GM23338 (cell line): ENCODE data around the gene MYPOP. TPM values are rescaled to one million over a fixed set of nuclear protein-coding genes. Genes with fewer than 3 reads are reported as not detected.

Experiments used
- ATAC-seq: fragments of 200-7000 bp; cut with Tn5 transposase; 3 replicates; pipeline ENCODE4 v1.9.1; 2020
- DNase-seq: peaks from one replicate; pipeline ENCODE4 v3.0.0-alpha.2; 2015; ENCODE audit warnings: low spot score
- H2AFZ ChIP-seq: fragments of 200-600 bp; sonication (generic); 2 replicates; pipeline ENCODE4 v1.8.0; 2016; ENCODE audit warnings: antibody characterized with exemption, mild to moderate bottlenecking, moderate library complexity
- H3F3A ChIP-seq: fragments of 200-600 bp; sonication (generic); replicated peaks from 2 replicates; pipeline ENCODE4 v1.8.0; 2017; ENCODE audit warnings: antibody characterized with exemption, mixed run types, low read depth
- H3K27ac ChIP-seq: fragments of 200-600 bp; sonication (generic); 2 replicates; pipeline ENCODE4 v1.6.1; 2016; ENCODE audit warnings: low read depth
- H3K27me3 ChIP-seq: fragments of 200-600 bp; sonication (generic); 2 replicates; pipeline ENCODE4 v1.8.0; 2016; ENCODE audit warnings: mild to moderate bottlenecking, mixed run types, moderate library complexity; ENCODE audit not compliant: insufficient read depth
- H3K36me3 ChIP-seq: fragments of 200-600 bp; sonication (generic); 2 replicates; pipeline ENCODE4 v1.8.0; 2016; ENCODE audit warnings: mild to moderate bottlenecking; ENCODE audit not compliant: insufficient read depth
- H3K4me1 ChIP-seq: fragments of 200-600 bp; sonication (generic); 2 replicates; pipeline ENCODE4 v1.8.0; 2016; ENCODE audit warnings: mild to moderate bottlenecking, moderate library complexity; ENCODE audit not compliant: insufficient read depth
- H3K4me2 ChIP-seq: fragments of 200-600 bp; sonication (generic); 2 replicates; pipeline ENCODE4 v1.7.1; 2017; ENCODE audit warnings: mixed run types
- H3K4me3 ChIP-seq: fragments of 200-600 bp; sonication (generic); 2 replicates; pipeline ENCODE4 v1.6.1; 2016; ENCODE audit warnings: mixed run types
- H3K79me2 ChIP-seq: fragments of 200-600 bp; sonication (generic); replicated peaks from 2 replicates; pipeline ENCODE4 v1.8.0; 2017; ENCODE audit warnings: mild to moderate bottlenecking; ENCODE audit not compliant: insufficient read depth
- H3K9me2 ChIP-seq: fragments of 200-600 bp; sonication (generic); 2 replicates; pipeline ENCODE4 v1.8.0; 2017; ENCODE audit not compliant: insufficient read depth
- H4K20me1 ChIP-seq: fragments of 200-600 bp; sonication (generic); replicated peaks from 2 replicates; pipeline ENCODE4 v1.8.0; 2017; ENCODE audit warnings: mild to moderate bottlenecking; ENCODE audit not compliant: insufficient read depth
- H3K27ac Mint-ChIP-seq: 2 replicates; pipeline ENCODE4 v1.8.0; 2020; ENCODE audit warnings: inconsistent platforms, mild to moderate bottlenecking, moderate library complexity, mixed read lengths
- H3K27me3 Mint-ChIP-seq: 3 replicates; pipeline ENCODE4 v1.8.0; 2022; ENCODE audit warnings: low read depth, mild to moderate bottlenecking, moderate library complexity, mixed read lengths, inconsistent platforms; ENCODE audit not compliant: insufficient read depth, poor library complexity
- H3K36me3 Mint-ChIP-seq: 3 replicates; pipeline ENCODE4 v1.8.0; 2021; ENCODE audit warnings: low read depth, mild to moderate bottlenecking, inconsistent platforms, moderate library complexity, mixed read lengths
- H3K4me1 Mint-ChIP-seq: 3 replicates; pipeline ENCODE4 v1.8.0; 2020; ENCODE audit warnings: mild to moderate bottlenecking, inconsistent platforms, mixed read lengths
- H3K4me3 Mint-ChIP-seq: 3 replicates; pipeline ENCODE4 v1.8.0; 2021; ENCODE audit warnings: moderate library complexity, mild to moderate bottlenecking, inconsistent platforms, mixed read lengths
- H3K9me3 Mint-ChIP-seq: 3 replicates; pipeline ENCODE4 v1.8.0; 2020; ENCODE audit warnings: moderate library complexity, mild to moderate bottlenecking, inconsistent platforms, mixed read lengths
- CREB1 ChIP-seq: fragments of 250-450 bp; sonication (Bioruptor Pico); IDR thresholded peaks from 2 replicates; pipeline ENCODE4 v1.5.0; 2020; ENCODE audit warnings: low read depth, mild to moderate bottlenecking, moderate library complexity
- CTCF ChIP-seq, 2 experiments: fragments of 200-600 bp in 1 of 2; sonication (generic) in 1 of 2; conservative IDR thresholded peaks; 2 replicates each; pipeline versions ENCODE4 v1.5.1 to v1.6.1; 2016 to 2017; ENCODE audit warnings: antibody characterized with exemption in 2 of 2, low read depth in 2 of 2, mild to moderate bottlenecking in 2 of 2, moderate library complexity in 1 of 2
- EZH2 ChIP-seq: fragments of 200-600 bp; sonication (generic); IDR thresholded peaks from one replicate; pipeline ENCODE4 v1.8.0; 2017; ENCODE audit warnings: antibody characterized with exemption, mild to moderate bottlenecking, low read depth; ENCODE audit not compliant: unreplicated experiment
- EZH2phosphoT487 ChIP-seq: fragments of 200-600 bp; sonication (generic); IDR thresholded peaks from one replicate; pipeline ENCODE4 v1.8.1; 2018; ENCODE audit warnings: antibody characterized with exemption; ENCODE audit not compliant: unreplicated experiment
- JUNB ChIP-seq: IDR thresholded peaks from one replicate; pipeline ENCODE4 v1.6.1; 2016; ENCODE audit warnings: antibody characterized with exemption; ENCODE audit not compliant: unreplicated experiment
- POLR2AphosphoS5 ChIP-seq: IDR thresholded peaks from 2 replicates; pipeline ENCODE4 v1.6.1; 2016; ENCODE audit warnings: antibody characterized with exemption, low read depth
- REST ChIP-seq: IDR thresholded peaks from one replicate; pipeline ENCODE4 v1.6.1; 2018; ENCODE audit warnings: antibody characterized with exemption; ENCODE audit not compliant: unreplicated experiment
- STAT1 ChIP-seq: IDR thresholded peaks from one replicate; pipeline ENCODE4 v1.6.1; 2016; ENCODE audit warnings: antibody characterized with exemption; ENCODE audit not compliant: unreplicated experiment
- ZNF331 ChIP-seq: fragments of 250-450 bp; sonication (Bioruptor Pico); IDR thresholded peaks from 2 replicates; pipeline ENCODE4 v1.5.0; 2020; ENCODE audit warnings: low read depth, mild to moderate bottlenecking, moderate library complexity
- polyA plus RNA-seq: library from polyadenylated mRNA; unstranded; fragments of >200 nt; fragmentation: Nextera tagmentation; extraction: Ambion mirVana; gene quantifications from 2 replicates; pipeline ENCODE4 v1.2.1, GENCODE V29; 2016
- total RNA-seq: library from RNA; depleted of rRNA; stranded (reverse); fragments of >200 nt; shearing (Covaris generic); gene quantifications from 2 replicates; pipeline ENCODE4 v1.2.3, GENCODE V29; 2014
- TF ChIP-seq, protein P1 (sequence below): fragments of 250-450 bp; sonication (Bioruptor Pico); IDR thresholded peaks from 2 replicates; pipeline ENCODE4 v1.5.0; 2020; ENCODE audit warnings: mild to moderate bottlenecking, moderate library complexity
- TF ChIP-seq, protein P2 (sequence below): IDR thresholded peaks from 2 replicates; pipeline ENCODE4 v1.6.1; 2016; ENCODE audit warnings: antibody characterized with exemption

The MYPOP gene
- total and polyA plus RNA-seq, 2 experiments from 2014 or later = 3.0 to 6.9 TPM

DNA sequence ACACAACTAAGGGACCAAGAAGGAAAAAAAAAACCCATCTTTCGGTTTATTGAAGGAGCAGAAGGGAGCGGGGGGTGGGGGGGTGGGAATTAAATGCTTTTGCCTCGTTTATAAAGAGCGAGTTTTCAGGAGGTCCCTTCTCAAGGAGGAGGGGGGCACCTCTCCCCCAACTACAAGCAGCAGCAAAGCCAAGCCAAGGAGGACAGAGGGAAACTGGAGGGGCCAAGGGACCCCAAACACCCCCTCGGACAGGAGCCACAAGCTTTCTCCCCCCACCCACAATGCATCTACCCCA is 18.9 kb downstream of the MYPOP start:
- Histone ChIP-seq H2AFZ (no peak overlapping the region), H3K9me2 (no peaks in the 10 kb centered on the region), H3K79me2 (0 out of 2 replicates have a peak, but pooled peaks cover 5% of the 10 kb centered on the region), H3K27ac (no peak overlapping the region), H3F3A (peaks cover 24% of the 10 kb centered on the region; the same call in 1 of the 2 replicates), H3K4me3 (0 out of 2 replicates have a peak overlapping the region, but pooled peaks have one; percentile 32), H3K36me3 (no peaks in the 10 kb centered on the region), H3K27me3 (no peaks in the 10 kb centered on the region), H3K4me2 (peak overlapping the region; percentile 81; the same call in 1 of the 2 replicates), H3K4me1 (peaks cover 27% of the 10 kb centered on the region), H4K20me1 (0 out of 2 replicates have a peak, but pooled peaks cover 4% of the 10 kb centered on the region)
- DNase-seq (no peak), ATAC-seq (no peak)
- peak overlapping the region; percentile 97; the same call in 1 of the 2 replicates for H3K27ac Mint-ChIP-seq
- peaks cover 33% of the 10 kb centered on the region for H3K4me1 Mint-ChIP-seq
- H3K4me3 Mint-ChIP-seq = peak overlapping the region; percentile 75
- H3K36me3 Mint-ChIP-seq = peaks cover 8% of the 10 kb centered on the region
- peaks cover 2% of the 10 kb centered on the region; the same call in 1 of the 3 replicates for H3K9me3 Mint-ChIP-seq
- H3K27me3 Mint-ChIP-seq = peaks cover 29% of the 10 kb centered on the region
- TF ChIP-seq JUNB (no peak), EZH2 (no peak), CREB1 (CRISPR knock-in tag) (no peak), STAT1 (no peak), POLR2AphosphoS5 (no peak), REST (no peak), EZH2phosphoT487 (no peak), CTCF (conservative IDR thresholded peaks at IDR 0.05; ENCODE audit: low read depth in 2 of 2) (no peak), ZNF331 (no peak)
- TF ChIP-seq, protein P1, sequence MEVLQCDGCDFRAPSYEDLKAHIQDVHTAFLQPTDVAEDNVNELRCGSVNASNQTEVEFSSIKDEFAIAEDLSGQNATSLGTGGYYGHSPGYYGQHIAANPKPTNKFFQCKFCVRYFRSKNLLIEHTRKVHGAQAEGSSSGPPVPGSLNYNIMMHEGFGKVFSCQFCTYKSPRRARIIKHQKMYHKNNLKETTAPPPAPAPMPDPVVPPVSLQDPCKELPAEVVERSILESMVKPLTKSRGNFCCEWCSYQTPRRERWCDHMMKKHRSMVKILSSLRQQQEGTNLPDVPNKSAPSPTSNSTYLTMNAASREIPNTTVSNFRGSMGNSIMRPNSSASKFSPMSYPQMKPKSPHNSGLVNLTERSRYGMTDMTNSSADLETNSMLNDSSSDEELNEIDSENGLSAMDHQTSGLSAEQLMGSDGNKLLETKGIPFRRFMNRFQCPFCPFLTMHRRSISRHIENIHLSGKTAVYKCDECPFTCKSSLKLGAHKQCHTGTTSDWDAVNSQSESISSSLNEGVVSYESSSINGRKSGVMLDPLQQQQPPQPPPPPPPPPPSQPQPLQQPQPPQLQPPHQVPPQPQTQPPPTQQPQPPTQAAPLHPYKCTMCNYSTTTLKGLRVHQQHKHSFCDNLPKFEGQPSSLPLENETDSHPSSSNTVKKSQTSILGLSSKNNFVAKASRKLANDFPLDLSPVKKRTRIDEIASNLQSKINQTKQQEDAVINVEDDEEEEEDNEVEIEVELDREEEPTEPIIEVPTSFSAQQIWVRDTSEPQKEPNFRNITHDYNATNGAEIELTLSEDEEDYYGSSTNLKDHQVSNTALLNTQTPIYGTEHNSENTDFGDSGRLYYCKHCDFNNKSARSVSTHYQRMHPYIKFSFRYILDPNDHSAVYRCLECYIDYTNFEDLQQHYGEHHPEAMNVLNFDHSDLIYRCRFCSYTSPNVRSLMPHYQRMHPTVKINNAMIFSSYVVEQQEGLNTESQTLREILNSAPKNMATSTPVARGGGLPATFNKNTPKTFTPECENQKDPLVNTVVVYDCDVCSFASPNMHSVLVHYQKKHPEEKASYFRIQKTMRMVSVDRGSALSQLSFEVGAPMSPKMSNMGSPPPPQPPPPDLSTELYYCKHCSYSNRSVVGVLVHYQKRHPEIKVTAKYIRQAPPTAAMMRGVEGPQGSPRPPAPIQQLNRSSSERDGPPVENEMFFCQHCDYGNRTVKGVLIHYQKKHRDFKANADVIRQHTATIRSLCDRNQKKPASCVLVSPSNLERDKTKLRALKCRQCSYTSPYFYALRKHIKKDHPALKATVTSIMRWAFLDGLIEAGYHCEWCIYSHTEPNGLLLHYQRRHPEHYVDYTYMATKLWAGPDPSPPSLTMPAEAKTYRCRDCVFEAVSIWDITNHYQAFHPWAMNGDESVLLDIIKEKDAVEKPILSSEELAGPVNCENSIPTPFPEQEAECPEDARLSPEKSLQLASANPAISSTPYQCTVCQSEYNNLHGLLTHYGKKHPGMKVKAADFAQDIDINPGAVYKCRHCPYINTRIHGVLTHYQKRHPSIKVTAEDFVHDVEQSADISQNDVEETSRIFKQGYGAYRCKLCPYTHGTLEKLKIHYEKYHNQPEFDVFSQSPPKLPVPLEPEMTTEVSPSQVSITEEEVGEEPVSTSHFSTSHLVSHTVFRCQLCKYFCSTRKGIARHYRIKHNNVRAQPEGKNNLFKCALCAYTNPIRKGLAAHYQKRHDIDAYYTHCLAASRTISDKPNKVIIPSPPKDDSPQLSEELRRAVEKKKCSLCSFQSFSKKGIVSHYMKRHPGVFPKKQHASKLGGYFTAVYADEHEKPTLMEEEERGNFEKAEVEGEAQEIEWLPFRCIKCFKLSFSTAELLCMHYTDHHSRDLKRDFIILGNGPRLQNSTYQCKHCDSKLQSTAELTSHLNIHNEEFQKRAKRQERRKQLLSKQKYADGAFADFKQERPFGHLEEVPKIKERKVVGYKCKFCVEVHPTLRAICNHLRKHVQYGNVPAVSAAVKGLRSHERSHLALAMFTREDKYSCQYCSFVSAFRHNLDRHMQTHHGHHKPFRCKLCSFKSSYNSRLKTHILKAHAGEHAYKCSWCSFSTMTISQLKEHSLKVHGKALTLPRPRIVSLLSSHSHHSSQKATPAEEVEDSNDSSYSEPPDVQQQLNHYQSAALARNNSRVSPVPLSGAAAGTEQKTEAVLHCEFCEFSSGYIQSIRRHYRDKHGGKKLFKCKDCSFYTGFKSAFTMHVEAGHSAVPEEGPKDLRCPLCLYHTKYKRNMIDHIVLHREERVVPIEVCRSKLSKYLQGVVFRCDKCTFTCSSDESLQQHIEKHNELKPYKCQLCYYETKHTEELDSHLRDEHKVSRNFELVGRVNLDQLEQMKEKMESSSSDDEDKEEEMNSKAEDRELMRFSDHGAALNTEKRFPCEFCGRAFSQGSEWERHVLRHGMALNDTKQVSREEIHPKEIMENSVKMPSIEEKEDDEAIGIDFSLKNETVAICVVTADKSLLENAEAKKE = no peak
- TF ChIP-seq, protein P2, sequence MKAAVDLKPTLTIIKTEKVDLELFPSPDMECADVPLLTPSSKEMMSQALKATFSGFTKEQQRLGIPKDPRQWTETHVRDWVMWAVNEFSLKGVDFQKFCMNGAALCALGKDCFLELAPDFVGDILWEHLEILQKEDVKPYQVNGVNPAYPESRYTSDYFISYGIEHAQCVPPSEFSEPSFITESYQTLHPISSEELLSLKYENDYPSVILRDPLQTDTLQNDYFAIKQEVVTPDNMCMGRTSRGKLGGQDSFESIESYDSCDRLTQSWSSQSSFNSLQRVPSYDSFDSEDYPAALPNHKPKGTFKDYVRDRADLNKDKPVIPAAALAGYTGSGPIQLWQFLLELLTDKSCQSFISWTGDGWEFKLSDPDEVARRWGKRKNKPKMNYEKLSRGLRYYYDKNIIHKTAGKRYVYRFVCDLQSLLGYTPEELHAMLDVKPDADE = no peak
